ENCODE data around the gene DMXL1. TPM values are rescaled to one million over a fixed set of nuclear protein-coding genes. Genes with fewer than 3 reads are reported as not detected.

Gene DMXL1
- total and polyA plus RNA-seq, 7 donors: 6.7 to 106 (median 50.8) TPM

GRCh38 chr5:119059740-119060255 is 11.1 kb upstream of the DMXL1 start:
- Histone ChIP-seq H3K4me3 (no peak overlapping the region), H3K27me3 (no peaks in the 10 kb centered on the region), H3K36me3 (no peaks in the 10 kb centered on the region), H3K4me1 (no peaks in the 10 kb centered on the region), H3K27ac (no peak overlapping the region), H3K9me3 (no peaks in the 10 kb centered on the region)
- intact Hi-C loops (cut with DNase I): no loop called here
- DNase-seq: no peak
- TF ChIP-seq POLR2AphosphoS5 (IDR thresholded peaks at IDR 0.05): no peak

- H3K4me3 ChIP-seq: no peak overlapping the region
- no peak for DNase-seq
- intact Hi-C loops (cut with DNase I): no loop called here
- H3K27ac ChIP-seq: no peak overlapping the region
- no peaks in the 10 kb centered on the region for H3K9me3 ChIP-seq
- H3K36me3 ChIP-seq: no peaks in the 10 kb centered on the region
- WGBS, 2 donors: 19 to 26% methylated on average over 5 of the region's 5 CpGs
- no peaks in the 10 kb centered on the region for H3K27me3 ChIP-seq
- TF ChIP-seq POLR2A (IDR thresholded peaks at IDR 0.05): no peak
- TF ChIP-seq EP300 (IDR thresholded peaks at IDR 0.05): no peak
- no peak for TF ChIP-seq POLR2AphosphoS5 (IDR thresholded peaks at IDR 0.05)
- no peak for TF ChIP-seq CTCF (IDR thresholded peaks at IDR 0.05)
- no peaks in the 10 kb centered on the region for H3K4me1 ChIP-seq
These were observed 7.1 kb upstream of the DMXL1 start for GRCh38 chr5:119063579-119064379.

GRCh38 chr5:119067450-119067849 is 3.4 kb upstream of the DMXL1 start:
- no peak overlapping the region for H3K4me3 ChIP-seq
- TF ChIP-seq POLR2A (IDR thresholded peaks at IDR 0.05): no peak
- no peak for TF ChIP-seq CTCF (IDR thresholded peaks at IDR 0.05)
- no peak for TF ChIP-seq EP300 (IDR thresholded peaks at IDR 0.05)
- TF ChIP-seq POLR2AphosphoS5 (IDR thresholded peaks at IDR 0.05): no peak
- no peaks in the 10 kb centered on the region for H3K27me3 ChIP-seq
- no peak overlapping the region for H3K27ac ChIP-seq
- WGBS, 2 donors: 88 to 95% methylated on average over 4 of the region's 4 CpGs
- H3K36me3 ChIP-seq: no peaks in the 10 kb centered on the region
- DNase-seq: no peak
- H3K9me3 ChIP-seq: no peaks in the 10 kb centered on the region
- peaks cover 0 to 15% (median 10%) of the 10 kb centered on the region in 4 donors for H3K4me1 ChIP-seq
- intact Hi-C loops (cut with DNase I): no loop called here

GRCh38 chr5:119070578-119070827 is 384 bp upstream of the DMXL1 start:
- 0% methylated on average over 9 of the region's 9 CpGs for WGBS, 2 donors
- H3K36me3 ChIP-seq: no peaks in the 10 kb centered on the region
- H3K27ac ChIP-seq: peak overlapping the region; percentile 94 to 99 (median 97)
- no peaks in the 10 kb centered on the region for H3K27me3 ChIP-seq
- TF ChIP-seq POLR2AphosphoS5 (IDR thresholded peaks at IDR 0.05) (peak in 2 of 4 donors; percentile 16 to 47), POLR2A (IDR thresholded peaks at IDR 0.05) (peak in 1 of 2 donors; percentile 13), EP300 (IDR thresholded peaks at IDR 0.05) (no peak), CTCF (IDR thresholded peaks at IDR 0.05) (no peak)
- no peak for DNase-seq
- peak overlapping the region; percentile 83 to 95 (median 88) for H3K4me3 ChIP-seq
- peaks cover 0 to 37% (median 20%) of the 10 kb centered on the region in 4 donors for H3K4me1 ChIP-seq
- intact Hi-C loops (cut with DNase I): loop anchor here (2.0 to 10.0 kb wide), 4 partner anchors 82 to 384 kb away; partner anchors contain the start of genes DTWD2 and HSD17B4
- no peaks in the 10 kb centered on the region for H3K9me3 ChIP-seq

GRCh38 chr5:119071561-119071995 is 691 bp downstream of the DMXL1 start:
- Histone ChIP-seq H3K27ac (peak overlapping the region; percentile 94 to 99 (median 97)), H3K4me1 (peaks cover 0 to 45% (median 23%) of the 10 kb centered on the region in 4 donors), H3K36me3 (no peaks in the 10 kb centered on the region), H3K27me3 (no peaks in the 10 kb centered on the region), H3K4me3 (peak overlapping the region; percentile 83 to 95 (median 88)), H3K9me3 (no peaks in the 10 kb centered on the region)
- no peak for DNase-seq
- intact Hi-C loops (cut with DNase I): loop anchor here (1.0 to 10.0 kb wide), 5 partner anchors 83 to 383 kb away; partner anchors contain the start of genes DTWD2 and HSD17B4
- TF ChIP-seq POLR2A (IDR thresholded peaks at IDR 0.05): no peak
- TF ChIP-seq EP300 (IDR thresholded peaks at IDR 0.05): no peak
- 0 to 1% methylated on average over 22 of the region's 22 CpGs for WGBS, 2 donors
